ENCODE results near the gene ITIH1. TPM values are rescaled to one million over a fixed set of nuclear protein-coding genes. Genes with fewer than 3 reads are reported as not detected.

ITIH1 gene
- total and polyA plus RNA-seq, 2 of the 4 experiments (the other 2 are of a cell fraction) = not detected

DNA sequence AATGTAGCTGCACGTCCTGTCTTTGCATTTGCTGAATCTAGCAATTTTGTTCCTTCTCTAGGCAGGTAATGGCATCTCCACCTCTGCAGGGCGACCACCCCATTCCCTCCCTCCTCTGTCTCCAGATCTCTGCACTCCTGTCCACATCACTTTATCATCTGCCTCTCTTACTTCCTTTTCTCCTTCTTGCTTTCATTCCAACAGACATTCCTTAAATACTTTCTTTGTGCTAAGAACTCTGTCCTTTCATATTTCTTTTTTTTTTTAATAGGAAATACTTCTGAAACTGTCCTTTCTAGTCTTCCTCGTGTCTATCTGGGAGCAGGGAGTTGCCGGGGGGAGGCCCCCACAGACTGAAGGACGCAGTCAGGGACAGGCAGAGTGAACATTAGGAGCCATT lies 24.4 kb downstream of the ITIH1 start:
- Histone ChIP-seq H3K56ac (ENCODE audit: extremely low read depth, insufficient read depth, low read length) (no peak overlapping the region), H3K4me1 (ENCODE audit: control insufficient read depth, insufficient read depth, low read length) (peaks cover 5% of the 10 kb centered on the region; the same call in 1 of the 2 replicates), H2AFZ (replicated peaks; ENCODE audit: low read length, poor library complexity) (peak overlapping the region; percentile 66), H4K5ac (ENCODE audit: low read depth, low read length) (no peak overlapping the region), H2AK5ac (ENCODE audit: low read depth, low read length) (no peak overlapping the region), H4K91ac (ENCODE audit: insufficient read depth, low read depth, low read length) (peak overlapping the region; percentile 56), H3K14ac (replicated peaks; ENCODE audit: low read depth, low read length) (peak overlapping the region; percentile 57; the same call in 1 of the 2 replicates), H2BK15ac (ENCODE audit: low read depth, low read length) (no peak overlapping the region), H2BK5ac (ENCODE audit: low read depth, low read length, poor library complexity, severe bottlenecking) (no peak overlapping the region), H3K9me3 (ENCODE audit: control insufficient read depth, insufficient read depth, low read length) (no peaks in the 10 kb centered on the region), H4K8ac (ENCODE audit: low read depth in 2 of 2, low read length in 2 of 2) (0 out of 4 replicates have a peak overlapping the region, but pooled peaks of 1 of the 2 experiments have one; percentile 0), H3K18ac (ENCODE audit: low read depth, low read length) (no peak overlapping the region; the same call in 1 of the 2 replicates), H4K20me1 (ENCODE audit: insufficient read depth, low read length) (no peaks in the 10 kb centered on the region), H3K9me1 (ENCODE audit: insufficient read depth, low read length) (no peaks in the 10 kb centered on the region), H3K23ac (ENCODE audit: low read depth, low read length) (no peak overlapping the region), H3K36me3 (ENCODE audit: control insufficient read depth, insufficient read depth, low read length) (no peaks in the 10 kb centered on the region), H3K27ac (ENCODE audit: insufficient read depth, low read length) (no peak overlapping the region), H2BK120ac (ENCODE audit: low read depth, low read length) (peak overlapping the region; percentile 16), H3K27me3 (ENCODE audit: control insufficient read depth, insufficient read depth, low read length) (no peaks in the 10 kb centered on the region), H3K4me3 (ENCODE audit: insufficient read depth, low read depth, low read length) (no peak overlapping the region), H3K79me1 (ENCODE audit: low read depth in 1 of 2, low read length in 2 of 2) (no peaks in the 10 kb centered on the region), H3K4me2 (ENCODE audit: low read depth, low read length) (no peak overlapping the region), H2AK9ac (replicated peaks; ENCODE audit: low read depth, low read length, poor library complexity) (no peak overlapping the region), H3K4ac (ENCODE audit: low read depth, low read length) (peak overlapping the region; percentile 11; the same call in 1 of the 2 replicates), H2BK20ac (ENCODE audit: low read depth, low read length) (no peak overlapping the region), H3K9ac (ENCODE audit: low read depth, low read length) (no peak overlapping the region)
- TF ChIP-seq, protein P1, sequence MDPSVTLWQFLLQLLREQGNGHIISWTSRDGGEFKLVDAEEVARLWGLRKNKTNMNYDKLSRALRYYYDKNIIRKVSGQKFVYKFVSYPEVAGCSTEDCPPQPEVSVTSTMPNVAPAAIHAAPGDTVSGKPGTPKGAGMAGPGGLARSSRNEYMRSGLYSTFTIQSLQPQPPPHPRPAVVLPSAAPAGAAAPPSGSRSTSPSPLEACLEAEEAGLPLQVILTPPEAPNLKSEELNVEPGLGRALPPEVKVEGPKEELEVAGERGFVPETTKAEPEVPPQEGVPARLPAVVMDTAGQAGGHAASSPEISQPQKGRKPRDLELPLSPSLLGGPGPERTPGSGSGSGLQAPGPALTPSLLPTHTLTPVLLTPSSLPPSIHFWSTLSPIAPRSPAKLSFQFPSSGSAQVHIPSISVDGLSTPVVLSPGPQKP (IDR thresholded peaks at IDR 0.05; ENCODE audit: borderline replicate concordance, low read depth, low read length) = no peak
- no peak for TF ChIP-seq NFE2L2 (IDR thresholded peaks at IDR 0.05; ENCODE audit: low read depth, low read length)
- TF ChIP-seq RAD21 (IDR thresholded peaks at IDR 0.05; ENCODE audit: low read length) = no peak
- no peak for TF ChIP-seq FOS (IDR thresholded peaks at IDR 0.05; ENCODE audit: low read depth, low read length)
- no peak for TF ChIP-seq CHD1 (IDR thresholded peaks at IDR 0.05; ENCODE audit: low read depth, low read length)
- TF ChIP-seq USF2 (IDR thresholded peaks at IDR 0.05; ENCODE audit: low read depth, low read length) = no peak
- no peak for TF ChIP-seq MAFK (IDR thresholded peaks at IDR 0.05; ENCODE audit: low read depth, low read length)
- TF ChIP-seq RCOR1 (IDR thresholded peaks at IDR 0.05; ENCODE audit: insufficient replicate concordance, low read length) = no peak
- ChIA-PET POLR2A (ENCODE audit: unreplicated experiment) (no interaction called here), CTCF (no interaction called here)
- BruUV-seq (replicated peaks) = no TSS peak
- dilution Hi-C loops (cut with HindIII; ENCODE audit: low sequenced_read_pairs, unreplicated experiment) (no loop called here), in situ Hi-C loops (cut with MboI; ENCODE audit: low sequenced_read_pairs) (no loop called here), intact Hi-C loops (cut with micrococcal nuclease) (no loop called here)
- ATAC-seq (ENCODE audit: low read depth) = peak; percentile 62
- 40% methylated on average over 1 of the region's 5 CpGs; no CpG with 5 or more reads in 1 of the 2 experiments for WGBS, 2 experiments (ENCODE audit: extremely low coverage in 2 of 2, insufficient read length in 1 of 2)
- no peak for DNase-seq

Measured in IMR-90 (cell line).